Activated CD4-positive, alpha-beta T cell treated with anti-CD3 and anti-CD28 coated beads, Interleukin-2, amount 50 U/mL, for 1 hour (primary cell): Measurements from ENCODE around the gene ATP13A1.
A peak's percentile ranks its signal among the peaks of the same experiment; 100 is the strongest.

Source experiments
- DNase-seq: peaks from one replicate; pipeline ENCODE4 v3.0.0-alpha.2; 2020

ATP13A1 gene

DNA sequence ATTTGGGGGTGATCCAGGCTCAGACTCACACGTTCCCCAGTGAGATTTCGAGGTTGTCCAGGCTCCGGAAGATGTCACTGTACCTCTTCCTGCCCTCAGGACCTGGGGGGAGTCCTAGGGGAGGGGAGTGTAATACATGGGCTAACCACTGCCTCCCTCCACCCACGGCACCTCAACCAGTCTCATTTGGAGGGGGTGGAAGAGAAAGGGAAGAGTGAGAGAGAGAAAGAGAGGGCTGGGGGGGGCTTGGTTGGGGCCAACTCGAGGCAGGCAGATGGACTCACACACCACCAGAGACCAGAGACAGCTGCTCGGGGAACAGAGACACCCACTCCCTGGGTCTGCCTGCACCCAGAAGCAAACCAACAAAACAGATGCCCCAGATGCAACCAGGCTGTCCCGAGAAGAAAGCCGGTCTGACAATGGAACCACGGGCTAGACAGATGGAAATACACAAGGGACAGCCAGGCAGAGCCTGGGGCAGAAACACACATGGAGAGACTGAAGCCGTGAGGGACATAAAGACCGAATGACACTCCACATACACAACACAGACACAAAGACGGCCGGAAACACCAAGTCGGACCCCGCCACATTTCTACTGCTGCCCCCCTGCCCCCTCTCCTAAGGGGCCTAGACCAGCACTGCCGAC lies 20.8 kb downstream of the ATP13A1 start:
- peak; percentile 20 for DNase-seq

DNA sequence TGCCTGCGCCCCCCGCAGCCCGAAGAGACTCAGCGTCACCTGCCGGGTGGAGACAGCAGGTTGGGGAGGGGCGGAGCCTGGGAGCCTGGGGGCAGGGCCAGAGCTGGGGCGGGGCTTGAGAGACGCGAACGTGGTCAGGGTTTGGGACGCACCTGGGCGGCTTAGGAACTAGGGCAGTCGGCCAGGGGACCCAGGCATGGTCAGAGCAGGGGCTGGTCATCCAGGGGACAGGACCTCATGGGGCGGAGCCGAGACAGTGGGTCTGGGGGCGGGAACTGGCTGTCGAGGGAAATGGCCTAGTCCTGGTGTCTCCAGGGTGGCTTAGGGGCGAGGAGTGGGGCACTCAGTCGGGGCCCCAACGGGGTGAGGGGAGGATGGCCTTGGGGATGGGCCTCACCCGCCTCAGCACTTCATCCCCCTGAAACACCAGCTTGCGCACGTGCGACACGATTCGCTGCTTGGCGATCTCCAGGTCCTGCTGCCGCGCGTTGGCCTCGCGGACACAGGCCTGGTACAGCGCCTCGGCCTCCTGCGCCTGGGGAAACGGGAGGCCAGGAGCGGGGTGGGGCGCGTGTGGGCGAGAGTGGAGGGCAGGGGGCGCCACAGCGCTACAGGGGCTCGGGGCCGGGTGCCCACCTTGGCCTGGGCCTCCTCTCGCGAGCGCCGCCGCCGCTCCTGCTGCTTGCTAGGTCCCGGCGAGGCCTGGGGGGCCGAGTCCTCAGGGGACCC lies 25.8 kb downstream of the ATP13A1 start:
- no peak for DNase-seq

GRCh38 chr19:19637186-19637522 lies 26.3 kb downstream of the ATP13A1 start:
- DNase-seq = no peak

DNA sequence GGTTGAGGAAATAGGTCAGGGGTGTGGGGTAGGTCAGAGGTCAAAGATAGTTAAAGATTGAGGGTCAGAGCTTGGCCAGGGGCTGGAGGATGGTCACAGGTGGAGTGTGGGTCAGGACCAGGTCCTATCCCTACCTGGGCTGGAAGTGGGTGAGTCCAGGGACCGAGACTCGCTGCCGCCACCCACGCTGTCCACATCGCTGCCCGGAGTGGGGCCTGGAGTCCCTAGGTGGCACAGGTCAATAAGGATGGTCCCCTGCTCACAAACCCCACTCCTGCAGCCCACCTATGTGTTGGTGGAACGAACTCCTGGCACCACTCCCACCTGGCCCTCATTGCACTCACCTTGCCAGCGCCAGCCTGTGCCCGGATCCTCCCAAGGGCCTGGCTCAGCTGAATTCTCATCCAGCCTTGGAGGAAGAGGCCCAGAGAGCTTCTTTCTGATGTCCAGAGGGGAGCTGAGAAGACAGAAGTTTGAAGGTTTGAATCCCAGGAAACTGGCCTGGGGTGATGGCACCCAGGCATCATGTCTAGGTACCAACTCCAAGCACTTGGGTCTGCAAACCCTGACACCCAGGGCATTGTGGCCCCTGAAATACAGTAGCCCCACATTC lies 26.8 kb downstream of the ATP13A1 start:
- no peak for DNase-seq

DNA sequence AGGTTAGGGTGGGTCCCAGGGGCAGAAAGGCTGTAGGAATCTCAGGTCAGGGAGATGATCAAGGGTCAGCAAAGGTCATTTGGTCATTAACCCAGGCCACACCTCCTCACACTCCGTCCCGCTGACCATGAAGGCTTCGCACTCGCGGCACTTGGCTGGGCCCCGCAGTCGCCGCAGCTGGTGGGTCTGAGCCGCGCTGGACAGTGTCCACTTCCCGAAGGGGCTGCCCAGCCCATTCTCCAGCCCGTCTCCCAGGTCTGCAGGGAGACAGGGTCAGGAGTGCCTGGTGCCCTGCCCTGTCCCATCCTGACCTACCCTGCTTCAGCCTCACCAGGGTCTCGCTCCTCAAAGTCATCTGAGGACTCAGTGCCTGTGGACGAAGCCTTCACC lies 28.2 kb downstream of the ATP13A1 start:
- no peak for DNase-seq

DNA sequence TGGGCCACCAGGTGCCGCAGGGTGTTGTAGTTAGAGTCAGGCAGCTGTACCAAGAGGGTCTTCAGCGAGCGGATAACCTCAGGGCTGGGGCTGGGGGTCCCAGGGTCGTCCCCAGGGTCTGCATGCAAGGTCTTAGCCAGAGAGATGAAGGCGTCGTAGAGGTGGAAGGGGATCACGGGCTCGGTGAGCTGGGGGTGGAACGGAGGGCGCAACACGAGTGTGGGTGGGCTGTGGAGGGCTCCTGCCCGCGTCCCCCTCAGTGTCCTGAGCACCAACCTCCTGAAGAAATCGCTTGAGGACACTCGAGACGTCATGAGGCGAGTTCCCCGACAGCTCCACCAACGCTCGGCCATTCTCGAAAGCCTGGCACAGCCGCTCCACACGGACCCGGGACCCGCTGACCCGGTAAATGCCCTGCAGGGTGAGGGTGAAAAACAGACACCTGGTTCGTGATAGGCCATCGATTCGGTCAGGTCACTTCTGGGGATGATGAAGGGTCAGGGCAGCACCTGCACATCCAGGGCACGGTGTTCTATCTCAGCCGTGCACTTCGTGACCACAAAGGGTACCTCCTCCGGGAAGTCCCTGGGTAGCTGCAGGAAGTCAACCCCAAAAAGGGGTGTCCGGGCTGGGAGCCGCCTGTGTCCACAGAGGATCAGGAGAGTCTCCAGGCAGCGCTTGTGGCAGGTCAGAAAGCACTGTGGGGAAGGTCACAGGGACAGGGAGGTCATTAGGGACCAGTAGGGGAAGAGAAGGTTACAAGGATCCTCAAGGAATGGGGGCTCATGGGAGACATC lies 28.8 kb downstream of the ATP13A1 start:
- no peak for DNase-seq

DNA sequence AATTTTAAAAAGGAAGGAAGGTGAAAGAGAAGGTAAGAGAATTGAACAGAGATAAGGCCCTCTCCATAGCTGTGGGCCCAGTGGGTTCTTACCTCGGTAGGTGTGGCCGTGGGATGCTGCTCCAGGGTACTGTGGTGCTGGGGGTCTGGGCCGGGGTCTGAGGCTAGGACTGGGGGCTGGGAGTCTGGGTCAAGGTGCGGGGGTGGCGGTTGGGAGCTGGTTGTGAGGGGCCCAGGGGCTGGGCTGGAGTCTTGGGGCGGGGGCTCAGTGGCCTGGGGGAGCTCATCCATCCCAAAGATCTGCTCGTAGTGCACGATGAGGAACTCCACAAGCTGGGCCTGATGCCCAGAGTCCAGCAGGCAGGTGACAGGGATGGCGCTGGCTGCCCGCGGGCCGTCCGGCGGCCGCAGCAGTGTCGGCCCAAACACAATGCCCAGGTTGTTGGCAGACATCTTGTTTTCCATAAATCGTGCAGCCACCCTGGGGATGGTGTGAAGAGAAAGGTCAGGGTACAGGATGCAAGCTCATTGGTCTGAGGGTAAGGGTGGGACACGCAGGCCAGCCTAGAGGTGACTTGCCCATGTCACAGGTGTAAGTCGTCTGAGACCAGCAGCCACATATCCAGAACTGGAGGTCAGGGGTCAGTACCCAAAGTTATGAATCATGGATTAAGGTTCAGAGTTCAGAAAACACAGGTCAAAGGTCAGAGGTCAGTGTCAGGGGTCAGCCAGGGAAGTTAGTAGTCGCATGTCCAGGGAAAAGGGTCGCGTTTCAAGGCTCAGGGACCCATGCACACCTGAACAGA lies 29.6 kb downstream of the ATP13A1 start:
- no peak for DNase-seq

- no peak for DNase-seq
Observed at GRCh38 chr19:19632661-19633060, 30.8 kb downstream of the ATP13A1 start.

DNA sequence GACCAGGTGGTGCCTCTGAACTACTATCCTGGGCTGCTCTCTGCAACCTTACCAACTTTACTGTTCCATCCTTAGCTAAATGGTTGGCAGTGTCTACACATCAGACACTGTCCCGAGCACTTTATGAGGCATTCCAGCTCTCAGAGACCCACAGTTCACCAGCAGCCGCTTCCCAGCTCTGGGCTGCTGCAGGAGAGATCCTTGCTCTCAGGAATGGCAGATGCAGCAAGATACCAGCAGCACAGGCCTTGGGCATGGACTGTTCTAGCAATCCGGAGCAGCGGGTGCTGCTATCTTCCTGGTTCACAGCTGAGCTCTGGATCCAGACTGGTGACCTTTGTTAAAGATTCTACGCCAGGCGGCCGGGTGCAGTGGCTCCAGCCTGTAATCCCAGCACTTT lies 32.1 kb downstream of the ATP13A1 start:
- no peak for DNase-seq

GRCh38 chr19:19630426-19630825 lies 33.0 kb downstream of the ATP13A1 start:
- DNase-seq = no peak

DNA sequence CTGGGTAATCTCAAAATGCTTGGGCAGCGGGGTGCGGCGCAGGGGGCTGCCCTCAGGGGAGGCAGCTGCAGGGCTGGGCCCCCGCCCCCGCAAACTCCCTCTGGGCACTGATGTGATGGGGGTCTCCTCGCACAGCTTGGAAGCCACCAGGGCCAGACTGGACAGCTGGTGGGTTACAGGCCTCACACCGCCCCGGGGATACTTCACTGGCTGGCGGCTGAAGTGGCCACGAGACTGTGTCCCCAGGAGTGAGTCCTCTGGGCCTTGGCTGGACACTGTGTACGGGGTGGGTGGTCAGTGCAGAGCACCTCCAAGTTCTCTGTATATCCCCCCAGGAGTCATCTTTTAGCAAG lies 33.4 kb downstream of the ATP13A1 start:
- DNase-seq = no peak

DNA sequence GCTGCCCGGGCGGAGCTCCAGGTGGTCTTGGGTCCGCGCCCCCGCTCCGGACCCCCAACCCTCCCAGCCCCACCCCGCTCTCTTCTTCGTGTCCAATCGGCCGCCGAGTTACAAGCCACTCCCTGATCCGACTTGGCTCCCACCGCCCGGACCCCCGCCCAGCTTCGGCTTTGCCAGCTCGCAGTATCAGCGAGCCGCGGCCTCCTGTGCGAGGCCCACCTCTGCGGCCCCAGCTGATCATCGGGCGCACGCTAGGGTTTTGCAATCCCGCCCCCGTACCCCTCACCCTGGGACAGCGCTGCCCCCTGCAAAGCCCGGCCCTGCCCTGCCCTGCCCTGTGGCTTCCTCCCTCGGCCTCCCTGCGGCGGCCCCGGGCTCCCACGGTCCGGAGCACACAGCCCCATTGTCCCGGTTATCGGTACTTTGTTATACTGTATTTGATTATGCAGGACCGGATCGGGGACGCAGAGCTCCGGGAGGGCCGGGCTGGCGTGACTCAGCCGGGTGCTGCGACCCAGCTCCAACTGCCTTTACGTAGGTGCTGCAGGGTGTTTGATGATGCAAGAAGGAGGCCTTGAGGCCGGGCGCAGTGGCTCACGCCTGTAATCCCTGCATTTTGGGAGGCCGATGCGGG lies 34.9 kb downstream of the ATP13A1 start:
- peak; percentile 41 for DNase-seq

- DNase-seq = peak; percentile 77
Observed at GRCh38 chr19:19627621-19628500, 35.6 kb downstream of the ATP13A1 start, which contains the start of gene LPAR2. Gene LPAR2, minus strand, starts transcription at chr19:19628220. Its CDS starts 945 bp downstream, at chr19:19627275.

DNA sequence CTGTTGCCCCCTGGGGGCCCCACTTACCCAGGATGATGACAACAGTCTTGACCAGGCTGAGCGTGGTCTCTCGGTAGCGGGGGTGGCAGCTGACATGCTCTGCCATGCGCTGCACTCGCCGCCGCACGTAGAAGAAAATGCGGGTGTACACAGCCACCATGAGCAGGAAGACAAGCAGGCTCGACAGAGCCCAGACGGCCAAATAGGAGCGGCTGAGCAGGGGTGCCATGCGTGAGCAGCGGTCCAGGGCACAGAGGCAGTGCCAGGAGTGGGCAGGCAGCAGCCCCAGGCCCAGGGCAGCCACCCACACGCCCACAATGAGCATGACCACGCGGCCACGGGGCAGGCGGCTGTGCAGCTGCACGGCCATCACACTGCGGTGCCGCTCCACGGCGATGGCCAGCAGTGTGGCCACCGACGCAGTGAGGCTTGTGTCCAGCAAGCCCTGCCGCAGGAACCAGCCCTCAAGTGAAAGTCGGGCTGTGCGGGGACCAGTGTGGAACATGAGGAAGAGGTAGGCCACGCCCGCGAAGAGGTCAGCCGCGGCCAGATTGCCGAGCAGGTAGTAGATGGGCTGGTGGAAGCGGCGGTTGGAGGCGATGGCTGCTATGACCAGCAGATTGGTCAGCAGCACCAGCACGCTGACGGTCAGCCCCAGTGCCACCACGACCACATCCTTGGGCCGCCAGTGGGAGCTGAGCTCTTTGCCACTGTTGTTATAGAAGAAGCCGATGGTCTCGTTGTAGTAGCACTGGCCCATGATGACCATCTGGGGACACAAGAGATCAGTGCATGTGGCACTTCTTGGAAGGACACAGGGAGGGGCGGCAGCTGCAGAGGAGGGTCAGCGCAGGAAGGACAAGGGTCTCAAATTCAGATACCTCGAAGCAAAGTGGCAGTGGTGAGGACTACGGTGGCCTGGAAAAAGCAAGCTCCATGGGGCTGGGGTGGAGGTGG lies 36.7 kb downstream of the ATP13A1 start:
- no peak for DNase-seq

DNA sequence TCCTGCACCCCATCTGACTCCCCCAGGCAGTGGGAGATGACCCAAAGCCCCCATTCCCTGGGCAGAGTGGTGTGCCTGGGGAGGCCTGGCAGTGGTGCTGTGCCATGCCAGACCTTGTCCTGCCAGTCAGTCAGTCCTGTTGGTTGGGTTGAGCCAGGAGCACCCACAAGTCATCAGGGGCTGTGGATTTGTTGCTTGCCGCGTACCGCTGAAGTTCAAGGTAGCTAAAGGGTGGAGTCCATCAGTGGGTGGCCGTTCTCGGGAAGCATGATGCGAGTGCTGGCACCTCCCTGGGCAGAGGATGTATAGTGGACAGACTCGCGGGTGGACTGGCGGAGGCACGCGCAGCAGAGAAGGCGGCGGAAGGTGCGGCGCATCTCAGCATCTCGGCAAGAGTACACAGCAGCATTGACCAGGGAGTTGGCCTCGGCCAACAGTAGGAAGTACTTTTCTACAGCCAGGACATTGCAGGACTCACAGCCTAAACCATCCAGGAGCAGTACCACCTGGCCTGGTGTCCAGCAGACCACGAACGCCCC lies 39.4 kb downstream of the ATP13A1 start:
- DNase-seq = no peak

DNA sequence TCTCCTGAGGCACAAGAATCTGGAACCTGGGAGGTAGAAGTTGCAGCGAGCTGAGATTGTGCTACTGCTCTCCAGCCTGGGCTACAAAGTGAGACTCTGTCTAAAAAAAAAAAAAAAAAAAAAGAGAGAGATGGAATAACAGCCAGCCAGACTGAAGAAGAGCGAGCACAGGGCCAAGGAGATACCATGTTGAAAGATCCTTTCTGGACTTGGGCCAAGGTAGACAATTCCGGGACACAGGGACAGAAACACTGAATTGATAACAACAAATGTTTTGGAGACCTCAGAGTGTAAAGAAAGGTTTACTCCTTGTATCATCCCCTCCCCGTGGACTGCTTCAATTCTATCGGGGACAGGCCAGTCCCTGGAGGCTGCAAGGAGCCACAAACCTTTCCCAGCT lies 40.1 kb downstream of the ATP13A1 start:
- no peak for DNase-seq

GRCh38 chr19:19619849-19620210 lies 43.6 kb downstream of the ATP13A1 start:
- DNase-seq = no peak

DNA sequence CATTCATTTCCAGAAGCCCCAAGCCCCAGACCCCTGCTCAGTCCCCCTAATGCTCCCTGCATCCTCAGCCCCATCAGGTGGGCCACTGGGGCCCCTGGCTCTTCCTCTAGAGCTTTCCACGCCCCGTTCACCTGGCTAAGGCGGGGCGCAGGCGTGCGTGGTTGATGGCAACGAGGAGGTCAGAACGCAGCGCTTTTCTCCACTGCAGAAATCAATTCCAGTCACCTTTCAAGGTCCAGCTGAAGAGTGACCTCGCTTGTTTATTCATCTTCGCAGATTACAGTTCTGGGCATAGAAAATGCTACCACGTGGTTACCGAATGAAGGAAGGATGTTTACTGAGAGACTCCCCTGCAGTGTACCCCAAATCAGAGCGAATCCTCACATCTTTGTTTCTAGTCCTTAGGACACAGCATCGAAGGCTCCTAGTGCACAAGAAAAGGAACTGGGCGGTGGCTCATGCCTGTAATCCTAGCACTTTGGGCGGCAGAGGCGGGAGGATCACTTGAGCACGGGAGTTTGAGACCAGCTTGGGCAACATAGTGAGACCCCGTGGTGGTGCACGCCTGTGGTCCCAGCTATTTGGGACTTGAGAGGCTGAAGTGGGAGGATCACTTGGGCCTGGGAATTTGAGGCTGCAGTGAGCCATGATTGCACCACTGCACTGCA lies 44.2 kb downstream of the ATP13A1 start:
- DNase-seq = no peak
